HG03521 (cell line): Measurements from ENCODE around the gene KIAA0513.
"Not testable (repeated sequence)": the region's sequence is repeated elsewhere in the genome, so short reads cannot be mapped to it uniquely, and the experiment has no call there.

Experiments
- ATAC-seq: cut with Tn5 transposase; IDR thresholded peaks from one replicate; pipeline ENCODE4 v1.9.1; 2021; ENCODE audit warnings: mild to moderate bottlenecking, moderate library complexity; ENCODE audit not compliant: unreplicated experiment

KIAA0513 gene

GRCh38 chr16:85046931-85047866, 19.6 kb downstream of the KIAA0513 start:
- no peak for ATAC-seq

GRCh38 chr16:85047867-85048455, 20.4 kb downstream of the KIAA0513 start:
- ATAC-seq: no peak

- ATAC-seq: no peak
Measured at GRCh38 chr16:85048921-85049562, 21.4 kb downstream of the KIAA0513 start.

- no peak for ATAC-seq
Measured at GRCh38 chr16:85049706-85050305, 22.2 kb downstream of the KIAA0513 start.

GRCh38 chr16:85051067-85051581, 23.5 kb downstream of the KIAA0513 start:
- ATAC-seq: no peak

GRCh38 chr16:85051683-85052082, 24.1 kb downstream of the KIAA0513 start:
- ATAC-seq: no peak

- ATAC-seq: no peak
Measured at GRCh38 chr16:85052536-85052935, 24.9 kb downstream of the KIAA0513 start.

- not testable (repeated sequence) for ATAC-seq
Measured at GRCh38 chr16:85054321-85054720, 26.7 kb downstream of the KIAA0513 start.

GRCh38 chr16:85054948-85055492, 27.4 kb downstream of the KIAA0513 start:
- ATAC-seq: no peak

- peak; percentile 94 for ATAC-seq
Measured at GRCh38 chr16:85055493-85056210, 28.1 kb downstream of the KIAA0513 start.

- no peak for ATAC-seq
Measured at GRCh38 chr16:85056211-85056748, 28.7 kb downstream of the KIAA0513 start.

- no peak for ATAC-seq
Measured at GRCh38 chr16:85057212-85057889, 29.8 kb downstream of the KIAA0513 start.

- ATAC-seq: no peak
Measured at GRCh38 chr16:85057948-85058347, 30.4 kb downstream of the KIAA0513 start.

GRCh38 chr16:85058909-85059308, 31.3 kb downstream of the KIAA0513 start:
- ATAC-seq: no peak

- no peak for ATAC-seq
Measured at GRCh38 chr16:85061566-85061965, 34.0 kb downstream of the KIAA0513 start.

GRCh38 chr16:85062323-85062722, 34.7 kb downstream of the KIAA0513 start:
- no peak for ATAC-seq

- no peak for ATAC-seq
Measured at GRCh38 chr16:85062845-85063244, 35.2 kb downstream of the KIAA0513 start.

- no peak for ATAC-seq
Measured at GRCh38 chr16:85064186-85064585, 36.6 kb downstream of the KIAA0513 start.

GRCh38 chr16:85065099-85065498, 37.5 kb downstream of the KIAA0513 start:
- ATAC-seq: no peak
